ENCODE measurements around the gene GCG. TPM values are rescaled to one million over a fixed set of nuclear protein-coding genes. Genes with fewer than 3 reads are reported as not detected.

The GCG gene
- total RNA-seq, result not detected

DNA sequence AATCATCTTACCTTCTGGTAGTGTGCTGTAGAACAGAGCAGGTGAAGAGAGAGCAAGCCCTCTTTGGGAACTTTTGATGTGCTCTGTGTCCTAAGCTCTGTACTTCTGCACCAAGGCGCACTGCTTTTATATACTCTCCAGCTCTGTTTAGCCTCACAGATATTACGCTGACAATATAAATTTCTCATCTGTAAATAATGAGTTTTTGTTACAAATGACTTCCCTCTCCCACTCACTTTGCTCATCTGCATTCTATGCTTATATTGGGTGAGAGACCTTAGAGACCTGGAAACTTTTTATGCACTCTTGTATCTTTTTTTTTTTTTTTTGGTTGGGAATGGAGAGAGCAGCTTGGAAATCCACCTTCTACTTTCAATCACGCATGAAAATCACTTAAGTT lies at the start of gene GCG:
GCG (minus strand) TSS at position 101 of the 400 bp plus-strand sequence. CDS start 3,069 bp downstream, outside the sequence.
- Histone ChIP-seq H3K27me3 (no peaks in the 10 kb centered on the region), H3K4me3 (no peak within 1 kb of the TSS), H3K27ac (no peak within 1 kb of the TSS), H3K9me3 (no peaks in the 10 kb centered on the region), H3K4me1 (no peaks in the 10 kb centered on the region), H3K36me3 (no peaks in the 10 kb centered on the region)
- WGBS, result 89% methylated on average over 3 of the region's 3 CpGs
- no peak for TF ChIP-seq POLR2A (IDR thresholded peaks at IDR 0.05)
- no peak for TF ChIP-seq POLR2AphosphoS5 (IDR thresholded peaks at IDR 0.05)
- TF ChIP-seq EP300 (IDR thresholded peaks at IDR 0.05), result no peak
- no peak for TF ChIP-seq CTCF (IDR thresholded peaks at IDR 0.05)
- no peak for DNase-seq (ENCODE audit: low spot score in 2 of 2)

DNA sequence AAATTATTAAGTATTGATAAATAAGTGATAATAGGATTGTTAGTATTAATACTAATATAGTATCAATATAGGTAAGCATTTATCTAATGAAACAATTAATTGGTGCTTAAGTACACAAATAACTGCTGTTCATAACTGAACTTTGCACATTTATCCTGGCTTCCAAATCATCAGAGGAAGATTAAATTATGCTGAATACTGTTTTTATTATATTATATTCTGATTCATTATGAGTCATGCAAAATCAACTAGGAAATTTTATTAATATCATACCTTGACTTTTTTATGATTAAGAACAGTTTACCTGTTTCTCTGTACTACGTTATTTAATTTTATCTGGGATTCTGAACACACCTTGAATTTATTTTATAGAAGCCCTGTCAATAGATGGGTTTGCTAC lies 48.6 kb upstream of the GCG start:
- Histone ChIP-seq H3K4me3 (no peak overlapping the region), H3K9me3 (no peaks in the 10 kb centered on the region), H3K36me3 (peaks cover 3% of the 10 kb centered on the region), H3K4me1 (no peaks in the 10 kb centered on the region), H3K27ac (no peak overlapping the region), H3K27me3 (no peaks in the 10 kb centered on the region)
- no peak for DNase-seq (ENCODE audit: low spot score in 2 of 2)
- TF ChIP-seq POLR2A (IDR thresholded peaks at IDR 0.05), result no peak
- no peak for TF ChIP-seq CTCF (IDR thresholded peaks at IDR 0.05)
- TF ChIP-seq POLR2AphosphoS5 (IDR thresholded peaks at IDR 0.05), result no peak
- no peak for TF ChIP-seq EP300 (IDR thresholded peaks at IDR 0.05)
- WGBS, result 75% methylated on average over 1 of the region's 1 CpG

GRCh38 chr2:162199913-162200312 lies 47.9 kb upstream of the GCG start:
- H3K4me3 ChIP-seq, result no peak overlapping the region
- H3K36me3 ChIP-seq, result peaks cover 3% of the 10 kb centered on the region
- 62% methylated on average over 1 of the region's 1 CpG for WGBS
- H3K27ac ChIP-seq, result no peak overlapping the region
- H3K4me1 ChIP-seq, result no peaks in the 10 kb centered on the region
- no peak for DNase-seq (ENCODE audit: low spot score in 2 of 2)
- TF ChIP-seq POLR2A (IDR thresholded peaks at IDR 0.05) (no peak), POLR2AphosphoS5 (IDR thresholded peaks at IDR 0.05) (no peak), CTCF (IDR thresholded peaks at IDR 0.05) (no peak), EP300 (IDR thresholded peaks at IDR 0.05) (no peak)
- no peaks in the 10 kb centered on the region for H3K9me3 ChIP-seq
- no peaks in the 10 kb centered on the region for H3K27me3 ChIP-seq

DNA sequence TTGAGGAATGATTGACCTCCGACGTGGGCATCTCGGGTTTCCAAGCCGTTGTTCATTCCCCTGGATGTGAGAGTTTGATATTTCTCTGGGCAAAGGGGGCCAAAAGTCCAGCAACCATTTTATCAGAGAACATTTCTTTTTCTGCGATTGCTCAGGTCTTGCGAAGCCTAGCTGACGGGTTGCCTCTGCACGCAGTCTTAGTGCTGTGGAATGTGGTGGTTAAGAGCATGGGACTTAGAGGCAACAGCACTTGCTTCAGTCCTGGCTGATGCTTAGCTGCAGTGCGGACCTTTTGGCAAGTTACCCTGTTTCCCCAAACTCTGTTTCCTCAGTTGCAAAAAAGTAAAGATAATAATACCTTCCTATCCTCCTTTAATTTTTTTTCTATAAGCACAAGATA lies 46.2 kb upstream of the GCG start:
- DNase-seq (ENCODE audit: low spot score in 2 of 2), result no peak
- Histone ChIP-seq H3K4me1 (no peaks in the 10 kb centered on the region), H3K9me3 (no peaks in the 10 kb centered on the region), H3K36me3 (peaks cover 3% of the 10 kb centered on the region), H3K27ac (no peak overlapping the region), H3K27me3 (no peaks in the 10 kb centered on the region), H3K4me3 (no peak overlapping the region)
- TF ChIP-seq CTCF (IDR thresholded peaks at IDR 0.05), result no peak
- no peak for TF ChIP-seq POLR2AphosphoS5 (IDR thresholded peaks at IDR 0.05)
- TF ChIP-seq EP300 (IDR thresholded peaks at IDR 0.05), result no peak
- no peak for TF ChIP-seq POLR2A (IDR thresholded peaks at IDR 0.05)
- 92% methylated on average over 9 of the region's 9 CpGs for WGBS

GRCh38 chr2:162197069-162197825 lies 45.2 kb upstream of the GCG start:
- TF ChIP-seq POLR2A (IDR thresholded peaks at IDR 0.05) (no peak), CTCF (IDR thresholded peaks at IDR 0.05) (no peak), POLR2AphosphoS5 (IDR thresholded peaks at IDR 0.05) (no peak), EP300 (IDR thresholded peaks at IDR 0.05) (no peak)
- H3K27ac ChIP-seq, result no peak overlapping the region
- H3K27me3 ChIP-seq, result no peaks in the 10 kb centered on the region
- DNase-seq (ENCODE audit: low spot score in 2 of 2), result no peak
- H3K4me3 ChIP-seq, result no peak overlapping the region
- H3K36me3 ChIP-seq, result peaks cover 3% of the 10 kb centered on the region
- H3K4me1 ChIP-seq, result no peaks in the 10 kb centered on the region
- 96% methylated on average over 2 of the region's 2 CpGs for WGBS
- no peaks in the 10 kb centered on the region for H3K9me3 ChIP-seq
